CD4-positive, alpha-beta T cell (primary cell): ENCODE measurements around the gene ALS2CL. TPM values are rescaled to one million over a fixed set of nuclear protein-coding genes. Genes with fewer than 3 reads are reported as not detected.

Source experiments
- ATAC-seq: fragments of 200-7000 bp; cut with Tn5 transposase; one replicate; pipeline ENCODE4 v1.10.0; 2022; ENCODE audit warnings: mild to moderate bottlenecking; ENCODE audit not compliant: poor library complexity
- CTCF ChIA-PET: fragments of 350-600 bp; sonication (Branson Sonifier 250); formaldehyde crosslinking; loops from one replicate; lab custom pipeline; 2021; ENCODE audit warnings: antibody characterized with exemption, inconsistent platforms; lab: Charles Lee
- POLR2A ChIA-PET: fragments of 350-600 bp; sonication (Branson Sonifier 250); formaldehyde crosslinking; loops from one replicate; lab custom pipeline; 2021; ENCODE audit warnings: antibody characterized with exemption, inconsistent platforms; lab: Charles Lee
- DNase-seq, 14 experiments: peaks; one replicate each; pipeline ENCODE4 v3.0.0-alpha.2; 2013 to 2020; ENCODE audit warnings: mixed read lengths in 2 of 14
- H3K27ac ChIP-seq, 2 donors: one replicate each; pipeline versions ENCODE4 v1.5.1 to v1.7.0; 2013; ENCODE audit warnings: low read length in 2 of 2, low read depth in 1 of 2, mild to moderate bottlenecking in 1 of 2
- H3K27me3 ChIP-seq, 2 experiments: 1 replicate in 1 of 2; 2 replicates in 1 of 2; pipeline versions ENCODE4 v1.6.1 to v1.7.0; 2013; ENCODE audit warnings: low read length in 2 of 2, control low read depth in 1 of 2, mild to moderate bottlenecking in 1 of 2, moderate library complexity in 1 of 2; ENCODE audit not compliant: insufficient read depth in 2 of 2, control insufficient read depth in 1 of 2
- H3K36me3 ChIP-seq: one replicate; pipeline ENCODE4 v1.6.1; 2013; ENCODE audit warnings: low read length, control low read depth; ENCODE audit not compliant: insufficient read depth
- H3K4me1 ChIP-seq: one replicate; pipeline ENCODE4 v1.6.1; 2013; ENCODE audit warnings: low read length, control low read depth; ENCODE audit not compliant: insufficient read depth
- H3K4me3 ChIP-seq: one replicate; pipeline ENCODE4 v1.5.1; 2013; ENCODE audit warnings: mild to moderate bottlenecking, low read length, moderate library complexity
- H3K9me3 ChIP-seq, 2 experiments: 1 replicate in 1 of 2; 2 replicates in 1 of 2; pipeline versions ENCODE4 v1.6.1 to v1.7.0; 2013; ENCODE audit warnings: low read length in 2 of 2, mild to moderate bottlenecking in 2 of 2, control low read depth in 1 of 2, moderate library complexity in 1 of 2; ENCODE audit not compliant: control insufficient read depth in 1 of 2, insufficient read depth in 1 of 2
- H3K27ac Mint-ChIP-seq: one replicate; pipeline ENCODE4 v1.8.0; 2020; ENCODE audit warnings: mixed read lengths
- H3K27me3 Mint-ChIP-seq: one replicate; pipeline ENCODE4 v1.8.0; 2021; ENCODE audit warnings: mixed read lengths
- H3K36me3 Mint-ChIP-seq: one replicate; pipeline ENCODE4 v1.8.0; 2021; ENCODE audit warnings: low read depth, mixed read lengths
- H3K4me1 Mint-ChIP-seq: one replicate; pipeline ENCODE4 v1.8.0; 2021; ENCODE audit warnings: low read depth, mixed read lengths
- H3K4me3 Mint-ChIP-seq: one replicate; pipeline ENCODE4 v1.8.0; 2020; ENCODE audit warnings: mild to moderate bottlenecking, mixed read lengths
- H3K9me3 Mint-ChIP-seq: one replicate; pipeline ENCODE4 v1.8.0; 2020; ENCODE audit warnings: mixed read lengths
- CTCF ChIP-seq: fragments of 200-600 bp; IDR thresholded peaks from one replicate; pipeline ENCODE4 v1.8.0; 2022; ENCODE audit warnings: antibody characterized with exemption, mild to moderate bottlenecking
- intact Hi-C, 2 experiments: fragments of 100-400 bp; cut with DNase I in 1 of 2; cut with micrococcal nuclease in 1 of 2; formaldehyde crosslinking; loops; one replicate each; pipeline versions ENCODE4 v1.15.1 to v1.9.0; 2023 to 2025; cut with DNase I, micrococcal nuclease
- total RNA-seq, 174 experiments: library from RNA in 2 of 174; stranded (reverse) in 2 of 174; gene quantifications; one replicate each; pipeline ENCODE4 v1.2.3 and lab custom pipeline; 2021 to 2026

The ALS2CL gene
- total RNA-seq, 2 experiments from 2014 or later = 45.8 to 47.6 TPM

- CTCF ChIA-PET = no interaction called here
- H3K36me3 Mint-ChIP-seq = no peaks in the 10 kb centered on the region
- Histone ChIP-seq H3K27me3 (peaks cover 0 to 13% of the 10 kb centered on the region in 2 experiments), H3K36me3 (no peaks in the 10 kb centered on the region), H3K4me3 (no peak overlapping the region), H3K4me1 (no peaks in the 10 kb centered on the region), H3K27ac (no peak overlapping the region), H3K9me3 (no peaks in the 10 kb centered on the region)
- no peaks in the 10 kb centered on the region for H3K4me1 Mint-ChIP-seq
- DNase-seq = no peak
- intact Hi-C loops = no loop called here
- no peaks in the 10 kb centered on the region for H3K9me3 Mint-ChIP-seq
- H3K4me3 Mint-ChIP-seq = no peak overlapping the region
- POLR2A ChIA-PET = no interaction called here
- ATAC-seq = no peak
- H3K27ac Mint-ChIP-seq = no peak overlapping the region
- peaks cover 32% of the 10 kb centered on the region for H3K27me3 Mint-ChIP-seq
- no peak for TF ChIP-seq CTCF
Observed at GRCh38 chr3:46722443-46722842, 29.0 kb upstream of the ALS2CL start.

GRCh38 chr3:46721009-46721408 lies 27.5 kb upstream of the ALS2CL start:
- H3K27ac ChIP-seq = no peak overlapping the region
- ChIA-PET CTCF (interaction anchor here (1.0 kb wide), 1 partner anchor 302 kb away, joined by 3 read pairs; no protein-coding TSS in a partner anchor), POLR2A (no interaction called here)
- no peaks in the 10 kb centered on the region for H3K4me1 ChIP-seq
- TF ChIP-seq CTCF = no peak
- no peak for DNase-seq
- H3K27ac Mint-ChIP-seq = no peak overlapping the region
- peaks cover 0 to 13% of the 10 kb centered on the region in 2 experiments for H3K27me3 ChIP-seq
- H3K9me3 ChIP-seq = no peaks in the 10 kb centered on the region
- no peaks in the 10 kb centered on the region for H3K36me3 ChIP-seq
- peaks cover 32% of the 10 kb centered on the region for H3K27me3 Mint-ChIP-seq
- no peak for ATAC-seq
- H3K4me3 ChIP-seq = no peak overlapping the region
- intact Hi-C loops = no loop called here
- H3K4me1 Mint-ChIP-seq = no peaks in the 10 kb centered on the region
- no peak overlapping the region for H3K4me3 Mint-ChIP-seq
- no peaks in the 10 kb centered on the region for H3K36me3 Mint-ChIP-seq
- no peaks in the 10 kb centered on the region for H3K9me3 Mint-ChIP-seq

GRCh38 chr3:46719735-46720271 lies 26.3 kb upstream of the ALS2CL start:
- no peak overlapping the region for H3K4me3 Mint-ChIP-seq
- no peaks in the 10 kb centered on the region for H3K4me1 ChIP-seq
- no peak for ATAC-seq
- no peaks in the 10 kb centered on the region for H3K36me3 Mint-ChIP-seq
- ChIA-PET POLR2A (no interaction called here), CTCF (interaction anchor here (1.0 kb wide), 1 partner anchor 303 kb away, joined by 3 read pairs; no protein-coding TSS in a partner anchor)
- TF ChIP-seq CTCF = no peak
- DNase-seq = no peak
- H3K27me3 ChIP-seq = peaks cover 0 to 13% of the 10 kb centered on the region in 2 experiments
- H3K27ac ChIP-seq = no peak overlapping the region
- intact Hi-C loops = no loop called here
- H3K27ac Mint-ChIP-seq = no peak overlapping the region
- H3K4me3 ChIP-seq = no peak overlapping the region
- H3K4me1 Mint-ChIP-seq = no peaks in the 10 kb centered on the region
- peaks cover 32% of the 10 kb centered on the region for H3K27me3 Mint-ChIP-seq
- no peaks in the 10 kb centered on the region for H3K36me3 ChIP-seq
- H3K9me3 Mint-ChIP-seq = no peaks in the 10 kb centered on the region
- H3K9me3 ChIP-seq = no peaks in the 10 kb centered on the region
